Activated CD8-positive, alpha-beta memory T cell treated with anti-CD3 and anti-CD28 coated beads, Interleukin-2, amount 10 ng/mL, durations not matched to agents 7 days and 5 days (primary cell): ENCODE measurements around the gene PRR3. TPM values are rescaled to one million over a fixed set of nuclear protein-coding genes. Genes with fewer than 3 reads are reported as not detected.

Experiments used
- ATAC-seq: fragments of 150-1000 bp; cut with Tn5 transposase; one replicate; pipeline ENCODE4 v1.10.0; 2021; ENCODE audit warnings: moderate library complexity
- CTCF ChIA-PET: fragments of 350-600 bp; sonication (Branson Sonifier 250); formaldehyde crosslinking; loops from one replicate; lab custom pipeline; 2021; ENCODE audit warnings: antibody characterized with exemption; lab: Charles Lee
- DNase-seq: peaks from one replicate; pipeline ENCODE4 v3.0.0-alpha.2; 2020
- H3K27ac Mint-ChIP-seq: one replicate; pipeline ENCODE4 v1.8.0; 2021; ENCODE audit warnings: mild to moderate bottlenecking, mixed read lengths
- H3K27me3 Mint-ChIP-seq: one replicate; pipeline ENCODE4 v1.8.0; 2021; ENCODE audit warnings: mixed read lengths
- H3K36me3 Mint-ChIP-seq: one replicate; pipeline ENCODE4 v1.8.0; 2021; ENCODE audit warnings: mild to moderate bottlenecking, mixed read lengths
- H3K4me1 Mint-ChIP-seq: one replicate; pipeline ENCODE4 v1.8.0; 2021; ENCODE audit warnings: mixed read lengths
- H3K4me3 Mint-ChIP-seq: one replicate; pipeline ENCODE4 v1.8.0; 2021; ENCODE audit warnings: mild to moderate bottlenecking, moderate library complexity, mixed read lengths
- H3K9me3 Mint-ChIP-seq: one replicate; pipeline ENCODE4 v1.8.0; 2022; ENCODE audit warnings: low read depth, mixed read lengths
- microRNA-seq: library from miRNA; unstranded; fragments of <30 nt; microRNA quantifications from one replicate; pipeline ENCODE4 v1.2.0, GENCODE V29; 2022
- total RNA-seq, 2 experiments: library from RNA; stranded (reverse); gene quantifications; one replicate each; pipeline ENCODE4 v1.2.3, GENCODE V29; 2021

The PRR3 gene
- total RNA-seq, 2 experiments from 2014 or later: 19.5 to 23.6 TPM

DNA sequence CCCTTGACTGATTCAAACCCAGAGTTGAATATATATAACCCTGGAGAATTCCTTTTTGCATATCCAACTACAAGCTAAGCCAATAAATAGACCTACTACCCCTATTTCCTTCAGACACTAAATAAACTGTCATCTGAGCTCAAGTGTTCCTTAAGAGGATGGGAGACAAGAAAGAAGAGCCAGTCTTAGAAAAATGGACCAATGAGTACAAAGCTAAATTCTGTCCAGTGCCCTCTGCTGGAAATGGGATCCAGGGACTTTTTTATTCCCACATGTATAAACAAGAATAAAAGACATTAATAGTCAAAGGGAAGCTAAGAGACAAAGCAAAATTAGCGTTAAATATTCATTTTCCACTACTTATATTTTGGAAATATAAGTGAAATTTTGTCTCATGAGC lies 55.1 kb downstream of the PRR3 start:
- CTCF ChIA-PET: interaction anchor here (1.1 to 4.3 kb wide), 8 partner anchors 12 to 128 kb away, joined by 3 to 40 read pairs (median 8); partner anchors contain the start of gene ATAT1
- peaks cover 58% of the 10 kb centered on the region for H3K4me1 Mint-ChIP-seq
- no peak overlapping the region for H3K4me3 Mint-ChIP-seq
- H3K36me3 Mint-ChIP-seq: peaks cover 82% of the 10 kb centered on the region
- ATAC-seq (no peak), DNase-seq (no peak)
- peaks cover 3% of the 10 kb centered on the region for H3K27me3 Mint-ChIP-seq
- H3K9me3 Mint-ChIP-seq: no peaks in the 10 kb centered on the region
- H3K27ac Mint-ChIP-seq: peak overlapping the region; percentile 41

DNA sequence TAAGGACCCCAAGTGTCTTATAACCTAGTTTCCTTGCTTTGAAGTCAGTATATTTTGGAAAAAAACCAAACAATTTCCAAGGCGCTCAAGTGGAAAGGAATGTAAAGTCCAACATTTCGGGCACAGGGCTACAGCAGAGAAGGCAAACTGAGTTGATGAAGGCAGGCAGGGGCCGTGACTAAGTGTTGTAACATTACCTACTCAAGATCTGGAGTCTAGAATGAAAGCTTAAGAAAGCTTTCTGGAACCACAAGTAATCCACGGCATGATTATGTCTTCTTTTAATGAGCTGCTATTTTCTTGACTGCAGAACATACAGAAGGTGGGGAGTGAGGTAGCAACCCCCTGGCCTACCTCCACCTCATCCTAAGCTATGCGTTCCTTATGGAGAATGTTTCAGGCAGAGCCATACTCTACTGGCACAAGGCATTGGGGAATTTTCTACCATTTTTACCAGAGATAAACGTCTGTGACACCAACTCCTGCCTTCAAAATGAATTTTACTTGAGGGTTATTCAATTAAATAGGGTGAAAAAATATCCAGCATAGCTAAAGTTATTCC lies 55.7 kb downstream of the PRR3 start:
- CTCF ChIA-PET: interaction anchor here (1.1 to 4.3 kb wide), 10 partner anchors 11 to 129 kb away, joined by 3 to 40 read pairs (median 8); partner anchors contain the start of gene ATAT1
- Mint-ChIP-seq H3K9me3 (no peaks in the 10 kb centered on the region), H3K4me1 (peaks cover 55% of the 10 kb centered on the region), H3K27me3 (peaks cover 3% of the 10 kb centered on the region), H3K27ac (peak overlapping the region; percentile 47), H3K4me3 (no peak overlapping the region), H3K36me3 (peaks cover 80% of the 10 kb centered on the region)
- no peak for DNase-seq
- no peak for ATAC-seq

Small RNA genes within 50 kb of the gene (microRNA-seq; reads per million reads assigned to microRNA genes)
- gene MIR877: 156 reads per million, percentile 70 among the genes with 10 or more reads in this experiment

Other genes with a start within 250 kb of the PRR3 start
- gene TRIM39, start 230.4 kb upstream of the PRR3 start, total RNA-seq: 10 to 100 TPM; 13.6 to 16.4 TPM
- gene RPP21, start 212.1 kb upstream of the PRR3 start, total RNA-seq: 10 to 100 TPM; 37.7 to 44.0 TPM
- 100 to 1,000 TPM; 395 to 602 TPM for gene HLA-E, start 67.8 kb upstream of the PRR3 start, total RNA-seq
- 10 to 100 TPM; 64.0 to 73.5 TPM for gene GNL1, start 806 bp upstream of the PRR3 start, total RNA-seq
- 10 to 100 TPM; 73.8 to 98.6 TPM for gene ABCF1, start 14.1 kb downstream of the PRR3 start, total RNA-seq
- 100 to 1,000 TPM; 101 to 134 TPM for gene PPP1R10, start 59.9 kb downstream of the PRR3 start, total RNA-seq
- gene MRPS18B, start 60.5 kb downstream of the PRR3 start, total RNA-seq: 10 to 100 TPM; 48.2 to 65.7 TPM
- gene ATAT1, start 69.6 kb downstream of the PRR3 start, total RNA-seq: 1 to 10 TPM; 7.5 to 8.4 TPM
- gene C6orf136, start 89.8 kb downstream of the PRR3 start, total RNA-seq: 10 to 100 TPM; 32.5 to 33.9 TPM
- gene DHX16, start 115.7 kb downstream of the PRR3 start, total RNA-seq: 10 to 100 TPM; 39.5 to 49.6 TPM
- 100 to 1,000 TPM; 257 to 293 TPM for gene PPP1R18, start 129.3 kb downstream of the PRR3 start, total RNA-seq
- 10 to 100 TPM; 30.2 to 36.4 TPM for gene NRM, start 133.7 kb downstream of the PRR3 start, total RNA-seq
- gene MDC1, start 160.0 kb downstream of the PRR3 start, total RNA-seq: 10 to 100 TPM; 67.4 to 83.9 TPM
- 1,000 to 10,000 TPM; 1,499 to 1,522 TPM for gene TUBB, start 163.1 kb downstream of the PRR3 start, total RNA-seq
- gene FLOT1, start 185.4 kb downstream of the PRR3 start, total RNA-seq: 100 to 1,000 TPM; 165 to 184 TPM
- 10 to 100 TPM in 1 of 2 experiments, 1 to 10 TPM in 1; 10.0 to 62.7 TPM for gene IER3, start 187.3 kb downstream of the PRR3 start, total RNA-seq